Trophoblast cell (in vitro differentiated cells and primary cell): Measurements from ENCODE around the gene EFNA4.

Experiments used
- DNase-seq, 2 donors: peaks; one replicate each; pipeline ENCODE4 v3.0.0-alpha.2; 2016
- H2AFZ ChIP-seq: 2 replicates; pipeline ENCODE4 v1.6.1; 2013; ENCODE audit warnings: low read length, moderate library complexity, mild to moderate bottlenecking; ENCODE audit not compliant: insufficient read depth, poor library complexity
- H2AK5ac ChIP-seq: 2 replicates; pipeline ENCODE4 v1.6.1; 2013; ENCODE audit warnings: mild to moderate bottlenecking, low read length
- H2BK120ac ChIP-seq: 2 replicates; pipeline ENCODE4 v1.6.1; 2013; ENCODE audit warnings: low read length, mild to moderate bottlenecking, moderate library complexity; ENCODE audit not compliant: insufficient read depth, poor library complexity
- H2BK12ac ChIP-seq: 2 replicates; pipeline ENCODE4 v1.6.1; 2013; ENCODE audit warnings: mild to moderate bottlenecking, low read length, moderate library complexity
- H2BK5ac ChIP-seq: 2 replicates; pipeline ENCODE4 v1.6.1; 2013; ENCODE audit warnings: low read length, low read depth, moderate library complexity, mild to moderate bottlenecking; ENCODE audit not compliant: poor library complexity
- H3K14ac ChIP-seq: 2 replicates; pipeline ENCODE4 v1.6.1; 2013; ENCODE audit warnings: mild to moderate bottlenecking, low read length
- H3K18ac ChIP-seq: 2 replicates; pipeline ENCODE4 v1.6.1; 2013; ENCODE audit warnings: mild to moderate bottlenecking, low read length
- H3K23ac ChIP-seq: 2 replicates; pipeline ENCODE4 v1.6.1; 2013; ENCODE audit warnings: low read length
- H3K27ac ChIP-seq: 2 replicates; pipeline ENCODE4 v1.5.1; 2013; ENCODE audit warnings: low read depth, mild to moderate bottlenecking, inconsistent platforms, low read length, moderate library complexity
- H3K27me3 ChIP-seq: 2 replicates; pipeline ENCODE4 v1.6.1; 2013; ENCODE audit warnings: inconsistent platforms, mild to moderate bottlenecking, low read length, moderate library complexity; ENCODE audit not compliant: insufficient read depth
- H3K36me3 ChIP-seq, 2 experiments: 1 replicate in 1 of 2; 2 replicates in 1 of 2; pipeline ENCODE4 v1.6.1; 2013; ENCODE audit warnings: low read length in 2 of 2, mild to moderate bottlenecking in 2 of 2, moderate library complexity in 1 of 2; ENCODE audit not compliant: insufficient read depth in 2 of 2, control insufficient read depth in 1 of 2
- H3K4ac ChIP-seq: 2 replicates; pipeline ENCODE4 v1.6.1; 2013; ENCODE audit warnings: low read depth, mild to moderate bottlenecking, low read length, moderate library complexity
- H3K4me1 ChIP-seq, 2 experiments: 1 replicate in 1 of 2; 2 replicates in 1 of 2; pipeline ENCODE4 v1.6.1; 2013; ENCODE audit warnings: low read length in 2 of 2, mild to moderate bottlenecking in 2 of 2, moderate library complexity in 1 of 2; ENCODE audit not compliant: insufficient read depth in 2 of 2, control insufficient read depth in 1 of 2
- H3K4me2 ChIP-seq: 2 replicates; pipeline ENCODE4 v1.6.1; 2013; ENCODE audit warnings: inconsistent platforms, mild to moderate bottlenecking, low read length, moderate library complexity
- H3K4me3 ChIP-seq: 2 replicates; pipeline ENCODE4 v1.5.1; 2013; ENCODE audit warnings: mild to moderate bottlenecking, low read depth, low read length, inconsistent platforms
- H3K79me1 ChIP-seq: one replicate; pipeline ENCODE4 v1.6.1; 2013; ENCODE audit warnings: low read length
- H3K79me2 ChIP-seq: 2 replicates; pipeline ENCODE4 v1.6.1; 2013; ENCODE audit warnings: low read length, mild to moderate bottlenecking; ENCODE audit not compliant: control insufficient read depth, insufficient read depth, poor library complexity
- H3K9ac ChIP-seq: 2 replicates; pipeline ENCODE4 v1.6.1; 2013; ENCODE audit warnings: mild to moderate bottlenecking, low read length
- H3K9me3 ChIP-seq: 2 replicates; pipeline ENCODE4 v1.6.1; 2013; ENCODE audit warnings: low read depth, mild to moderate bottlenecking, control low read depth, inconsistent platforms, low read length; ENCODE audit not compliant: insufficient read depth
- H4K12ac ChIP-seq: 2 replicates; pipeline ENCODE4 v1.6.1; 2013; ENCODE audit warnings: low read depth, mild to moderate bottlenecking, low read length, moderate library complexity
- H4K8ac ChIP-seq: 2 replicates; pipeline ENCODE4 v1.6.1; 2013; ENCODE audit warnings: low read depth, mild to moderate bottlenecking, low read length, moderate library complexity
- H4K91ac ChIP-seq: one replicate; pipeline ENCODE4 v1.6.1; 2013; ENCODE audit warnings: low read depth, mild to moderate bottlenecking, low read length, moderate library complexity
- WGBS: extraction: QIAGEN DNeasy Blood & Tissue Kit; methylation state at CpG from one replicate; pipeline ENCODE4 v1.1.7; 2013; ENCODE audit warnings: missing lambda C conversion rate; ENCODE audit not compliant: insufficient read length, insufficient coverage; ENCODE audit errors: extremely low coverage; 5-methylcytosine and 5-hydroxymethylcytosine counted together

EFNA4 gene

GRCh38 chr1:155022136-155022926 is 41.2 kb upstream of the EFNA4 start:
- H3K9ac ChIP-seq = no peak overlapping the region
- no peaks in the 10 kb centered on the region for H3K79me2 ChIP-seq
- H3K79me1 ChIP-seq = peaks cover 11% of the 10 kb centered on the region
- H3K9me3 ChIP-seq = no peaks in the 10 kb centered on the region
- H2BK120ac ChIP-seq = no peak overlapping the region
- peak overlapping the region; percentile 7 for H4K8ac ChIP-seq
- H2BK5ac ChIP-seq = no peak overlapping the region
- H2AK5ac ChIP-seq = peak overlapping the region; percentile 55
- no CpG with 5 or more reads among the region's 8 CpGs for WGBS
- no peak overlapping the region for H3K4me3 ChIP-seq
- H2BK12ac ChIP-seq = no peak overlapping the region
- H3K4me1 ChIP-seq = peaks cover 29 to 34% of the 10 kb centered on the region in 2 experiments
- H3K27ac ChIP-seq = no peak overlapping the region
- peak; percentile 26 to 50 for DNase-seq
- no peak overlapping the region for H3K14ac ChIP-seq
- H3K18ac ChIP-seq = peak overlapping the region; percentile 26
- no peak overlapping the region for H3K4ac ChIP-seq
- peak overlapping the region; percentile 27 for H4K12ac ChIP-seq
- no peaks in the 10 kb centered on the region for H3K27me3 ChIP-seq
- H3K4me2 ChIP-seq = no peak overlapping the region
- H2AFZ ChIP-seq = no peak overlapping the region
- no peak overlapping the region for H4K91ac ChIP-seq
- no peaks in the 10 kb centered on the region for H3K36me3 ChIP-seq
- no peak overlapping the region for H3K23ac ChIP-seq

GRCh38 chr1:155022927-155023236 is 40.7 kb upstream of the EFNA4 start:
- WGBS = no CpG with 5 or more reads among the region's 4 CpGs

GRCh38 chr1:155023627-155024026 is 39.9 kb upstream of the EFNA4 start:
- H3K23ac ChIP-seq = no peak overlapping the region
- H4K8ac ChIP-seq = no peak overlapping the region
- H3K36me3 ChIP-seq = no peaks in the 10 kb centered on the region
- H3K4me2 ChIP-seq = no peak overlapping the region
- no peak overlapping the region for H3K18ac ChIP-seq
- no peak overlapping the region for H2AFZ ChIP-seq
- no peak overlapping the region for H3K14ac ChIP-seq
- no peak overlapping the region for H4K91ac ChIP-seq
- no peak for DNase-seq
- no peak overlapping the region for H2BK12ac ChIP-seq
- H3K9ac ChIP-seq = no peak overlapping the region
- no peak overlapping the region for H4K12ac ChIP-seq
- no CpG with 5 or more reads among the region's 5 CpGs for WGBS
- H2AK5ac ChIP-seq = peak overlapping the region; percentile 26
- H3K79me2 ChIP-seq = no peaks in the 10 kb centered on the region
- no peak overlapping the region for H2BK120ac ChIP-seq
- H3K27ac ChIP-seq = no peak overlapping the region
- peaks cover 20 to 27% of the 10 kb centered on the region in 2 experiments for H3K4me1 ChIP-seq
- peaks cover 4% of the 10 kb centered on the region for H3K79me1 ChIP-seq
- H3K9me3 ChIP-seq = no peaks in the 10 kb centered on the region
- no peaks in the 10 kb centered on the region for H3K27me3 ChIP-seq
- no peak overlapping the region for H2BK5ac ChIP-seq
- no peak overlapping the region for H3K4ac ChIP-seq
- no peak overlapping the region for H3K4me3 ChIP-seq

More at GRCh38 chr1:155022927-155023236, 40.7 kb upstream of the EFNA4 start:
- H3K4me2 ChIP-seq = no peak overlapping the region
- no peaks in the 10 kb centered on the region for H3K36me3 ChIP-seq
- no peak overlapping the region for H4K91ac ChIP-seq
- H2BK12ac ChIP-seq = no peak overlapping the region
- no peaks in the 10 kb centered on the region for H3K79me2 ChIP-seq
- no peak overlapping the region for H3K4me3 ChIP-seq
- no peak overlapping the region for H2BK5ac ChIP-seq
- no peak overlapping the region for H3K14ac ChIP-seq
- H3K4me1 ChIP-seq = peaks cover 25 to 31% of the 10 kb centered on the region in 2 experiments
- H4K12ac ChIP-seq = peak overlapping the region; percentile 27
- H4K8ac ChIP-seq = peak overlapping the region; percentile 7
- H2BK120ac ChIP-seq = no peak overlapping the region
- no peaks in the 10 kb centered on the region for H3K27me3 ChIP-seq
- peak overlapping the region; percentile 55 for H2AK5ac ChIP-seq
- H3K9me3 ChIP-seq = no peaks in the 10 kb centered on the region
- H3K4ac ChIP-seq = no peak overlapping the region
- no peak overlapping the region for H2AFZ ChIP-seq
- H3K79me1 ChIP-seq = peaks cover 7% of the 10 kb centered on the region
- no peak overlapping the region for H3K27ac ChIP-seq
- peak in 1 of 2 donors; percentile 24 for DNase-seq
- no peak overlapping the region for H3K9ac ChIP-seq
- peak overlapping the region; percentile 26 for H3K18ac ChIP-seq
- H3K23ac ChIP-seq = no peak overlapping the region

- no peak for DNase-seq
- WGBS = no CpG with 5 or more reads among the region's 9 CpGs
- Histone ChIP-seq H3K18ac (no peak overlapping the region), H3K4me2 (no peak overlapping the region), H2BK120ac (no peak overlapping the region), H3K23ac (no peak overlapping the region), H3K4me1 (peaks cover 13 to 20% of the 10 kb centered on the region in 2 experiments), H3K27ac (no peak overlapping the region), H2AFZ (no peak overlapping the region), H3K36me3 (no peaks in the 10 kb centered on the region), H4K91ac (no peak overlapping the region), H4K8ac (no peak overlapping the region), H2BK5ac (no peak overlapping the region), H2AK5ac (no peak overlapping the region), H3K9ac (no peak overlapping the region), H3K14ac (no peak overlapping the region), H3K79me1 (peaks cover 4% of the 10 kb centered on the region), H3K79me2 (no peaks in the 10 kb centered on the region), H3K4me3 (no peak overlapping the region), H3K9me3 (no peaks in the 10 kb centered on the region), H4K12ac (no peak overlapping the region), H3K4ac (no peak overlapping the region), H3K27me3 (no peaks in the 10 kb centered on the region), H2BK12ac (no peak overlapping the region)
These were observed 39.2 kb upstream of the EFNA4 start for GRCh38 chr1:155024315-155024714.
